ENCODE data around the gene AHDC1. TPM values are rescaled to one million over a fixed set of nuclear protein-coding genes. Genes with fewer than 3 reads are reported as not detected.

Gene AHDC1
- total and polyA plus RNA-seq, 10 of the 15 experiments (the other 5 are each of a cell fraction or from before 2014, with no cell fraction given): 0.21 to 13.0 (median 1.4) TPM

DNA sequence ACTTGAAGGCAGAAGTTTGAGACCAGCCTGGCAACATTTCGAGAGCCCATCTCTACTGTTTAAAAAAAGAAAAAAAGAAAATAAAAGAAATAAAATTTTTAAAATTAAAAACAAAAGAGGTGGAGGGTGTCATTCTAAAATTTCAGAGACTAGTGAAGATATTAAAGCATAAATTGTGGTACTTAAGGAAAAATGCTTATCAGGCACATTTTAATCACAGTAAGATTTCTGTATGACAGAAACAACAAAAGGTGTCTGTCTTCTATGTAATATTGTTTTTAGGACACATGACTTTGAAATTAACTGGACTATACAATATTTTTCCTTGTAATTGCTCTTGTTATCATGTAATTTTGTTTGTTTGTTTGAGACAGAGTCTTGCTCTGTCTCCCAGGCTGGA, 118.6 kb downstream of the AHDC1 start:
- WGBS (ENCODE audit: insufficient coverage, insufficient replicate concordance, low lambda C conversion rate, missing lambda C conversion rate): 100% methylated on average over 1 of the region's 1 CpG
- no peaks in the 10 kb centered on the region for H3K27me3 ChIP-seq (replicated peaks in 1 of 2; ENCODE audit: control insufficient read depth in 2 of 2, insufficient read depth in 2 of 2, low read length in 1 of 2)
- peaks cover 28% of the 10 kb centered on the region for H3K4me1 ChIP-seq (ENCODE audit: control insufficient read depth, insufficient read depth, low read length)
- RAD21 ChIA-PET (ENCODE audit: unreplicated experiment): interaction anchor here (1.2 to 6.0 kb wide), 2 partner anchors 40 to 55 kb away, joined by 3 to 42 read pairs; no protein-coding TSS in a partner anchor
- FAIRE-seq (no peak), ATAC-seq (no peak), DNase-seq (ENCODE audit: low read depth, low spot score) (no peak)
- H3K36me3 ChIP-seq (ENCODE audit: control insufficient read depth in 2 of 2, insufficient read depth in 2 of 2, low read length in 1 of 2): peaks cover 0 to 3% of the 10 kb centered on the region in 2 experiments; a peak in 1 of 4 replicates
- no TSS peak for BruUV-seq (replicated peaks)
- SMC1A ChIA-PET (ENCODE audit: uncharacterized antibody, unreplicated experiment): no interaction called here
- H3K4me2 ChIP-seq (ENCODE audit: control insufficient read depth, insufficient read depth): no peak overlapping the region
- H3K9me3 ChIP-seq (replicated peaks; ENCODE audit: control insufficient read depth, insufficient read depth, low read length): no peaks in the 10 kb centered on the region; the same call in 1 of the 3 replicates
- intact Hi-C loops (cut with micrococcal nuclease; ENCODE audit: unreplicated experiment): loop anchor here (10.0 kb wide), 1 partner anchor 119 kb away; the partner anchor contains the start of gene AHDC1
- peaks cover 84% of the 10 kb centered on the region for H3K79me2 ChIP-seq (ENCODE audit: control insufficient read depth, insufficient read depth, low read length)
- no peak overlapping the region for H3K9ac ChIP-seq (ENCODE audit: control insufficient read depth, insufficient read depth, low read length)
- no peak overlapping the region for H3K4me3 ChIP-seq
- in situ Hi-C loops (cut with MboI): no loop called here
- TF ChIP-seq SMARCA5 (IDR thresholded peaks at IDR 0.05) (no peak), SKIL (IDR thresholded peaks at IDR 0.05; ENCODE audit: low read depth, poor library complexity, severe bottlenecking) (no peak), YBX1 (IDR thresholded peaks at IDR 0.05) (no peak), HDGF (IDR thresholded peaks at IDR 0.05) (no peak), ZNF384 (IDR thresholded peaks at IDR 0.05; ENCODE audit: borderline replicate concordance, low read depth, low read length) (no peak), SRF (IDR thresholded peaks at IDR 0.05; ENCODE audit: low read depth in 2 of 2, low read length in 2 of 2) (no peak), ATF7 (IDR thresholded peaks at IDR 0.05; ENCODE audit: low read depth) (no peak), RELB (IDR thresholded peaks at IDR 0.05; ENCODE audit: low read depth) (no peak), STAT1 (conservative IDR thresholded peaks at IDR 0.05) (no peak)
- TF ChIP-seq, protein P1, sequence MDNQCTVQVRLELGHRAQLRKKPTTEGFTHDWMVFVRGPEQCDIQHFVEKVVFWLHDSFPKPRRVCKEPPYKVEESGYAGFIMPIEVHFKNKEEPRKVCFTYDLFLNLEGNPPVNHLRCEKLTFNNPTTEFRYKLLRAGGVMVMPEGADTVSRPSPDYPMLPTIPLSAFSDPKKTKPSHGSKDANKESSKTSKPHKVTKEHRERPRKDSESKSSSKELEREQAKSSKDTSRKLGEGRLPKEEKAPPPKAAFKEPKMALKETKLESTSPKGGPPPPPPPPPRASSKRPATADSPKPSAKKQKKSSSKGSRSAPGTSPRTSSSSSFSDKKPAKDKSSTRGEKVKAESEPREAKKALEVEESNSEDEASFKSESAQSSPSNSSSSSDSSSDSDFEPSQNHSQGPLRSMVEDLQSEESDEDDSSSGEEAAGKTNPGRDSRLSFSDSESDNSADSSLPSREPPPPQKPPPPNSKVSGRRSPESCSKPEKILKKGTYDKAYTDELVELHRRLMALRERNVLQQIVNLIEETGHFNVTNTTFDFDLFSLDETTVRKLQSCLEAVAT (IDR thresholded peaks at IDR 0.05): no peak
- H2AFZ ChIP-seq (ENCODE audit: control insufficient read depth, low read depth, low read length): no peak overlapping the region
- no peak overlapping the region for H3K27ac ChIP-seq (ENCODE audit: control insufficient read depth, insufficient read depth)
- CTCF ChIA-PET: no interaction called here
- no peaks in the 10 kb centered on the region; the same call in 1 of the 2 replicates for H4K20me1 ChIP-seq (ENCODE audit: control insufficient read depth, insufficient read depth)
- POLR2A ChIA-PET: no interaction called here

Small RNA genes lying within 50 kb of the gene (small RNA-seq; reads per million reads assigned to genes)
- gene AL031729.1: not detected

Other genes with a start within 250 kb of the AHDC1 start
Only the 7 nearest of the 10 such genes appear.
- not detected in 2 replicates for gene CD164L2, start 220.8 kb downstream of the AHDC1 start, total RNA-seq (2014; rRNA removed)
- gene CD164L2, start 220.8 kb downstream of the AHDC1 start, total RNA-seq (2014; rRNA removed; fragmentation: Illumina TruSeq; extraction: Trizol): not detected in 2 replicates
- not detected in 2 replicates for gene CD164L2, start 220.8 kb downstream of the AHDC1 start, total RNA-seq (2021)
- not detected in 2 replicates for gene CD164L2, start 220.8 kb downstream of the AHDC1 start, polyA plus RNA-seq (2011; rRNA removed)
- gene CD164L2, start 220.8 kb downstream of the AHDC1 start, polyA plus RNA-seq (2014; fragmentation: Illumina TruSeq; extraction: Trizol): not detected in 2 replicates
- not detected for gene CD164L2, start 220.8 kb downstream of the AHDC1 start, polyA plus RNA-seq (2014; fragmentation: Nextera tagmentation; extraction: Ambion mirVana)
- gene CD164L2, start 220.8 kb downstream of the AHDC1 start, polyA plus RNA-seq (2014; rRNA removed): not detected in 2 replicates
- not detected for gene CD164L2, start 220.8 kb downstream of the AHDC1 start, polyA plus RNA-seq (2016; fragmentation: Nextera tagmentation; extraction: Ambion mirVana)
- 0.16 and 0.45 TPM in 2 replicates for gene GPR3, start 211.5 kb downstream of the AHDC1 start, total RNA-seq (2014; rRNA removed)
- 0.14 TPM in 1 of 2 replicates, not detected in the other for gene GPR3, start 211.5 kb downstream of the AHDC1 start, total RNA-seq (2014; rRNA removed; fragmentation: Illumina TruSeq; extraction: Trizol)
- 0.33 and 0.56 TPM in 2 replicates for gene GPR3, start 211.5 kb downstream of the AHDC1 start, total RNA-seq (2021)
- 0.48 and 1.4 TPM in 2 replicates for gene GPR3, start 211.5 kb downstream of the AHDC1 start, polyA plus RNA-seq (2011; rRNA removed)
- gene GPR3, start 211.5 kb downstream of the AHDC1 start, polyA plus RNA-seq (2014; fragmentation: Illumina TruSeq; extraction: Trizol): 0.40 and 0.57 TPM in 2 replicates
- gene GPR3, start 211.5 kb downstream of the AHDC1 start, polyA plus RNA-seq (2014; fragmentation: Nextera tagmentation; extraction: Ambion mirVana): not detected
- 0.44 and 0.63 TPM in 2 replicates for gene GPR3, start 211.5 kb downstream of the AHDC1 start, polyA plus RNA-seq (2014; rRNA removed)
- gene GPR3, start 211.5 kb downstream of the AHDC1 start, polyA plus RNA-seq (2016; fragmentation: Nextera tagmentation; extraction: Ambion mirVana): under 1 TPM; 0.72 to 0.96 TPM
- gene WASF2, start 114.0 kb downstream of the AHDC1 start, total RNA-seq (2014; rRNA removed): 13.5 and 15.6 TPM in 2 replicates
- gene WASF2, start 114.0 kb downstream of the AHDC1 start, total RNA-seq (2014; rRNA removed; fragmentation: Illumina TruSeq; extraction: Trizol): 18.4 TPM in 2 replicates
- 111 and 112 TPM in 2 replicates for gene WASF2, start 114.0 kb downstream of the AHDC1 start, total RNA-seq (2021)
- gene WASF2, start 114.0 kb downstream of the AHDC1 start, polyA plus RNA-seq (2011; rRNA removed): 20.9 and 40.8 TPM in 2 replicates
- gene WASF2, start 114.0 kb downstream of the AHDC1 start, polyA plus RNA-seq (2014; fragmentation: Illumina TruSeq; extraction: Trizol): 67.6 and 74.8 TPM in 2 replicates
- gene WASF2, start 114.0 kb downstream of the AHDC1 start, polyA plus RNA-seq (2014; fragmentation: Nextera tagmentation; extraction: Ambion mirVana): 1 to 10 TPM; 7.0 to 9.3 TPM
- 33.4 and 43.0 TPM in 2 replicates for gene WASF2, start 114.0 kb downstream of the AHDC1 start, polyA plus RNA-seq (2014; rRNA removed)
- gene WASF2, start 114.0 kb downstream of the AHDC1 start, polyA plus RNA-seq (2016; fragmentation: Nextera tagmentation; extraction: Ambion mirVana): 100 to 1,000 TPM in 1 of 2 experiments, 10 to 100 TPM in 1; 98.6 to 103 TPM
- 97.3 and 105 TPM in 2 replicates for gene FGR, start 31.0 kb upstream of the AHDC1 start, total RNA-seq (2014; rRNA removed)
- 53.3 and 54.3 TPM in 2 replicates for gene FGR, start 31.0 kb upstream of the AHDC1 start, total RNA-seq (2014; rRNA removed; fragmentation: Illumina TruSeq; extraction: Trizol)
- 80.2 and 83.8 TPM in 2 replicates for gene FGR, start 31.0 kb upstream of the AHDC1 start, total RNA-seq (2021)
- gene FGR, start 31.0 kb upstream of the AHDC1 start, polyA plus RNA-seq (2011; rRNA removed): 129 and 193 TPM in 2 replicates
- 59.5 and 80.8 TPM in 2 replicates for gene FGR, start 31.0 kb upstream of the AHDC1 start, polyA plus RNA-seq (2014; fragmentation: Illumina TruSeq; extraction: Trizol)
- 10 to 100 TPM; 10.9 to 13.1 TPM for gene FGR, start 31.0 kb upstream of the AHDC1 start, polyA plus RNA-seq (2014; fragmentation: Nextera tagmentation; extraction: Ambion mirVana)
- 108 and 127 TPM in 2 replicates for gene FGR, start 31.0 kb upstream of the AHDC1 start, polyA plus RNA-seq (2014; rRNA removed)
- gene FGR, start 31.0 kb upstream of the AHDC1 start, polyA plus RNA-seq (2016; fragmentation: Nextera tagmentation; extraction: Ambion mirVana): 10 to 100 TPM; 60.1 to 68.6 TPM
- gene IFI6, start 68.0 kb upstream of the AHDC1 start, total RNA-seq (2014; rRNA removed): 79.4 and 89.5 TPM in 2 replicates
- 30.1 and 35.1 TPM in 2 replicates for gene IFI6, start 68.0 kb upstream of the AHDC1 start, total RNA-seq (2014; rRNA removed; fragmentation: Illumina TruSeq; extraction: Trizol)
- gene IFI6, start 68.0 kb upstream of the AHDC1 start, total RNA-seq (2021): 70.3 and 81.4 TPM in 2 replicates
- 81.1 and 113 TPM in 2 replicates for gene IFI6, start 68.0 kb upstream of the AHDC1 start, polyA plus RNA-seq (2011; rRNA removed)
- gene IFI6, start 68.0 kb upstream of the AHDC1 start, polyA plus RNA-seq (2014; fragmentation: Illumina TruSeq; extraction: Trizol): 36.6 and 41.3 TPM in 2 replicates
- 10 to 100 TPM in 1 of 2 experiments, 1 to 10 TPM in 1; 5.6 to 21.0 TPM for gene IFI6, start 68.0 kb upstream of the AHDC1 start, polyA plus RNA-seq (2014; fragmentation: Nextera tagmentation; extraction: Ambion mirVana)
- gene IFI6, start 68.0 kb upstream of the AHDC1 start, polyA plus RNA-seq (2014; rRNA removed): 63.9 and 67.7 TPM in 2 replicates
- gene IFI6, start 68.0 kb upstream of the AHDC1 start, polyA plus RNA-seq (2016; fragmentation: Nextera tagmentation; extraction: Ambion mirVana): 100 to 1,000 TPM in 1 of 2 experiments, 10 to 100 TPM in 1; 97.0 to 123 TPM
- gene FAM76A, start 121.8 kb upstream of the AHDC1 start, total RNA-seq (2014; rRNA removed): 7.7 and 10.0 TPM in 2 replicates
- gene FAM76A, start 121.8 kb upstream of the AHDC1 start, total RNA-seq (2014; rRNA removed; fragmentation: Illumina TruSeq; extraction: Trizol): 6.7 and 9.0 TPM in 2 replicates
- gene FAM76A, start 121.8 kb upstream of the AHDC1 start, total RNA-seq (2021): 7.6 and 9.4 TPM in 2 replicates
- gene FAM76A, start 121.8 kb upstream of the AHDC1 start, polyA plus RNA-seq (2011; rRNA removed): 6.0 and 7.9 TPM in 2 replicates
- gene FAM76A, start 121.8 kb upstream of the AHDC1 start, polyA plus RNA-seq (2014; fragmentation: Illumina TruSeq; extraction: Trizol): 7.1 and 8.0 TPM in 2 replicates
- gene FAM76A, start 121.8 kb upstream of the AHDC1 start, polyA plus RNA-seq (2014; fragmentation: Nextera tagmentation; extraction: Ambion mirVana): 10 to 100 TPM in 1 of 2 experiments, 1 to 10 TPM in 1; 7.6 to 13.4 TPM
- 4.7 and 5.4 TPM in 2 replicates for gene FAM76A, start 121.8 kb upstream of the AHDC1 start, polyA plus RNA-seq (2014; rRNA removed)
- gene FAM76A, start 121.8 kb upstream of the AHDC1 start, polyA plus RNA-seq (2016; fragmentation: Nextera tagmentation; extraction: Ambion mirVana): 10 to 100 TPM in 1 of 2 experiments, 1 to 10 TPM in 1; 6.8 to 11.1 TPM
- 29.9 and 32.7 TPM in 2 replicates for gene STX12, start 169.1 kb upstream of the AHDC1 start, total RNA-seq (2014; rRNA removed)
- gene STX12, start 169.1 kb upstream of the AHDC1 start, total RNA-seq (2014; rRNA removed; fragmentation: Illumina TruSeq; extraction: Trizol): 29.4 and 33.6 TPM in 2 replicates
- gene STX12, start 169.1 kb upstream of the AHDC1 start, total RNA-seq (2021): 24.5 and 29.3 TPM in 2 replicates
- gene STX12, start 169.1 kb upstream of the AHDC1 start, polyA plus RNA-seq (2011; rRNA removed): 22.5 and 29.6 TPM in 2 replicates
- 35.0 and 44.5 TPM in 2 replicates for gene STX12, start 169.1 kb upstream of the AHDC1 start, polyA plus RNA-seq (2014; fragmentation: Illumina TruSeq; extraction: Trizol)
- 10 to 100 TPM; 23.5 to 26.9 TPM for gene STX12, start 169.1 kb upstream of the AHDC1 start, polyA plus RNA-seq (2014; fragmentation: Nextera tagmentation; extraction: Ambion mirVana)
- gene STX12, start 169.1 kb upstream of the AHDC1 start, polyA plus RNA-seq (2014; rRNA removed): 19.2 and 30.1 TPM in 2 replicates
- gene STX12, start 169.1 kb upstream of the AHDC1 start, polyA plus RNA-seq (2016; fragmentation: Nextera tagmentation; extraction: Ambion mirVana): 10 to 100 TPM; 20.2 to 25.5 TPM